GM19468 (cell line): Measurements from ENCODE around the gene HIPK1.

ENCODE experiments used
- ATAC-seq: cut with Tn5 transposase; IDR thresholded peaks from one replicate; pipeline ENCODE4 v1.9.1; 2021; ENCODE audit warnings: mild to moderate bottlenecking, moderate library complexity, moderate number of reproducible peaks; ENCODE audit not compliant: unreplicated experiment; ENCODE audit errors: extremely low read depth

Gene HIPK1

DNA sequence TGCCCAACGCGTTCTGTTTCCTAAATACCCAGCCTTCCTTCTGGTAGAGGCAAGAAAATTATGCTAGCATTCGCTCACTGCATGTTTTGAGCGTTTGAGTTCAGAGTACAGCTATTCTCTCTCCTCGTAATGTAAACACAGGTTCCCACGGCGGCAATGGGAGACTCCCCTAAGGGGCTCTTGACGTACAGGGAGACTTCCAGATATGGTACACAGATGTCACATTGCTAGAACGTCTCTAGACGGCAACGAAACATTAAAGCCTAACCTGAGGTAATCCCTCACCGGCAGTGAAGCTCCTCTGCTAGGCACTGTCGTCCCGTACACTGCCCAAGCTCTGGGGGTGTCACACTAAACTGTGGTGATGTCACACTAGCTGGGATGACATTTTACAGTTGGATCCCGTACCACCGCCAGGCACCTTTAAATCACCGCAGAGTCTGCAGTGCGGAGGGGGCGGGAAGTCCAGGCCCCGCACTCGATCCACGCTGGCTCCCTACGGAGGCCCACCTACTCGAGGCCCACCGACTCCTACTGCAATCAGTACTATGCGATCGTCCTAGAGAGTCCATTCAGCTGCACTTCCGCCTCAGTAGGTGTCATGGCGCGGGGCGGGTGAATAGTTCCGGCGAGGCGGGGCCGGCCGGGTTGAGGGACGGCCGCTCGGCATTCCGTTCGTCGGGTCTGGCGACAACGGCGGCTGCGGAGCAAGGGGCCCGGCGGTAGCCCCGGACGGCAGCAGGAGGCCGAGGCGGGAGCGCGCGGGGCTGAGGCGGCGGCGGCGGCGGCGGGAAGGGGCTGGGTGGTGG, at the start of gene HIPK1:
TSS of gene HIPK1 (plus strand) at position 384 of the 809 bp plus-strand sequence.
- peak; percentile 41 for ATAC-seq

DNA sequence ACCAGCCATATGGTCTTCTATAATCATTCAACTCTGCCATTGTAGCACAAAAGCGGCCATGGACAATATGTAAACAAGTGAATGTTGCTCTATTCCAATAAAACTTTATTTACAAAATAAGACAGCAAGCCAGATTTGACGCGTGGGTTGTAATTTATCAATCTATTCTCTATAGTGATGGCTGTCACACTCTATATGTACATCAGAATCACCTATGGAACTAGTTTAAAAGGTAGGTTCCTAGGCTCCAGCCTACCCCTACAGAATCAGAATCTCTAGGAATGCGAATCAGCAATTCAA, 49.4 kb upstream of the HIPK1 start:
- no peak for ATAC-seq

DNA sequence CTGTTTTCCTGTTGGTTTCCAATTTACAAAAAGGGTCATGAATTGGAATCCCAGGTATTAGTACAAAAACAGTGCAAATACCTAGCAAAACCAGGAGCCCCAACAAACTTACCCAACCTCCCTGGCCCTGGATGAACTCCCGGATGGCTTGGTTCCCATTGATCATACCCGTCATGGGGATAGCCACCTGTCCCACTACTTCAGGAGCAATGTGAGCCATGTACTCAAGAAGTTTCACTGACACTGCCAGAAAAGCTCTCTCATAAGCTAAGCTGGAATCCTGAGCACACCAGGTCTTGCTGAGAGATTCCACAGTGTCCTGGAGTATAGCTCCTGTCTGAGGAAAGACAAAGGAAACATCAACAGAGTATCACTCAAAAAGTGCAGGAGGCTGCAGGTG, 47.5 kb upstream of the HIPK1 start:
- no peak for ATAC-seq

DNA sequence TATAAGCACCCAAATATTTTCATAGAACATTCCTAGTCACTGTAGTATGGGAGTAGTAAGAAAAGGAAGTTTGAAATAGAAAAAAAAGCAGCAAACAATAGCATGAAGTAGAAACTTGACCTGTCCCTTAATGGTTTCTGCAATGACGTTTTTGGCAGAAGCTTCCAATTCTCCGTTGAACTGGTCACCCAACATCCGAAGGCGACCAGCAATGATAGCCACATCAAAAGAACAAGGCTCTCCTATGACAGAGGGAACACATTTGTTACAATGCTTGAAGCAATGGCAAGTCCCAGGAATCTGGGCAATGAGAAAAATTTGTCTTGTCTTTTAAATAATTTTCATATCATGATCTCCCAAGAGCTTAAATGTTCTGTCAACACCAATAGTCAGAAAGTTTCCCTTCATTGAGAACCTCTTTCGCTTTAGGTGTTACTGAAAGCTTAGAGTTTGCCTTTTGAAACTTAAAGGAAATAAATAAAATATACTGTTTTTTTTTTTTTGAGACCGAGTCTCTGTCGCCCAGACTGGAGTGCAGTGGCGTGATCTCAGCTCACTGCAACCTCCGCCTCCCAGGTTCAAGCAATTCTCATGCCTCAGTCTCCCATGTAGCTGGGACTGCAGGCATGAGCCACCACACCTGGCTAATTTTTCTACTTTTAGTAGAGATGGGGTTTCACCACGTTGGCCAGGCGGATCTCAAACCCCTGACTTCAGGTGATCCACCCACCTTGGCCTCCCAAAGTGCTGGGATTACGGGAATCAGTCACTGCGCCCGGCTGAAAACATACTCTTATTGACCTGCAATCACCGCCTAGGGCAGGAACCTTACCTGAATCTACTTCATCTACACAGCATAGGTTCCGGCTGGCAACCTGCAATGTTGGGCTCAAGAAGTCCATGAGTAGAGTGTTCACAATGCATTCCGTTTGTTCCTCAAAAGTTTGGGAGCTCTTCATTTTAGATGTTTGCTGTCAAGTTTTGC, 42.4 kb upstream of the HIPK1 start:
- no peak for ATAC-seq

DNA sequence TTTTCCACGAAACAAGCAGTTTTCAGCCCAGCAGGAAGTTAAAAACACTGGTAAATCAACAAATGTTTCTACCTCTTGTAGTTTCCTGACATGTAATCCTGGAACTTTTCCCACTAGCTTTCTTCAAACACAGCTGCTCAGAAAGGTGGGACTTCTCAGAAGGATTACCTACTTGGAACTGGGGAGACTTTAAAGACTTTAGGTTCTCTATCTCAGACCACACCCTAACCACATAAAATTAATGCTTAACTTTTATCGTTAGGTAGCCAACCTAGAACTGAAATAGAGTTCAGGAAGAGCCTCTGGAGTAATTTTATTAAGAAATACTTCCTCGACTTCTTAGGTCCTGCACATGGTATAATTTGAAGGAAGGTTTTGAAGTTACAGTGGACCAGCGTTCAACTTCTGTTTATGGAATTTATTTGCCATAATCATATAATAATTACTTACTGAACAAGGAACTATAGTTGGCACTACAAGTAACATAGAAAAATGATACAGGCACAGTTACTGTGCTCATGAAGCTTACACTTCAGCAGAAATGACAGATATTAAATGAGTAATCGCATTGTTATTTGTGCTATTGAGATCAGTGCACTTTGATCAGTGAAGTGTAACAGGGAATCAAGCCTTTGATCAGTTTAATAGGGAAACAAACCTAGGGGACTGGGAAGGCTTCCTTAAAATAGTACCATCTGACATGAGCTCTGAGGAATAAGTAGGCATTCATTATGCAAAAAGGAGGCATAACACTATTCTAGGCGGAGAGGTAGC, 41.5 kb upstream of the HIPK1 start, which contains the start of gene BCL2L15:
TSS of gene BCL2L15 (minus strand) at position 180 of the 774 bp plus-strand sequence. CDS start 206 bp downstream, outside the sequence.
- no peak for ATAC-seq

DNA sequence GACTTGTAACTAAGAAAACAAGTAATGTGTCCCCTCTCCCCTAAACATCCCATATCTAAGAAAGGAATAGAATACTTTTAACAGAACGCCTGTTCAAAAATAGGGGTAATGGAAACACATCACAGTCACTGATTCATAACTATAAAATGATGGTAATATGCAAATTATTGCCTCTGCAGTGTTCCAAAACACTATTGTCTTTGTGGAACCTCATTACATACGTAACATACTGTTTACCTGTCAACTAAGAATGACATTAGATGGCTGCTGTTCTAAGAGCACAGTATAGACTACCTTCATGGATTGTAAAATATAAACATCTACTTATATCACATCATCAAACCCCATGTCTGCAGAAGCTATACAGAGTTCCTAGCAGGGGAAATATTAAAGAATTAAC, 38.3 kb upstream of the HIPK1 start:
- ATAC-seq = no peak

DNA sequence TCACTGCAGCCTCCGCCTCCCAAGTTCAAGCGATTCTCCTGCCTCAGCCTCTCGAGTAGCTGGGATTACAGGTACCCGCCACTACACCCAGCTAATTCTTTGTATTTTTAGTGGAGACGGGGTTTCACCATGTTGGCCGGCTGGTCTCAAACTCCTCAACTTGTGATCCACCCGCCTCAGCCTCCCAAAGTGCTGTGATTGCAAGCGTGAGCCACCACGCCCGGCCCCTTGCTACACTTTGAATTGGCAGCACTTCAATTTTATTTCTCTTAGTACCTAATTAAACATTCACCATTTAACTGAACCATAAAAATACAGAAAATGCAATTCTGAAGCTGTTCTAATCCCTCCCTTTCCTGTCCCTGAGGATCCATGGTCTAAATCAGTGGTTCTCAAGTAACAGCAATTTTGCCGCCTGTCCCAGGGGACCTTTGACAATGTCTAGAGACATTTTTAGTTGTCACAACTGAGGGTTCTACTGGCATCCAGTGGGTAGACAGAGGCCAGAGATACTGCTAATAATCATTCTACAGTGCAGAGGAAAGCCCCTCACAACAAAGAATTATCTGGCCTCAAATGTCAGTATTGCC, 37.4 kb upstream of the HIPK1 start:
- no peak for ATAC-seq

DNA sequence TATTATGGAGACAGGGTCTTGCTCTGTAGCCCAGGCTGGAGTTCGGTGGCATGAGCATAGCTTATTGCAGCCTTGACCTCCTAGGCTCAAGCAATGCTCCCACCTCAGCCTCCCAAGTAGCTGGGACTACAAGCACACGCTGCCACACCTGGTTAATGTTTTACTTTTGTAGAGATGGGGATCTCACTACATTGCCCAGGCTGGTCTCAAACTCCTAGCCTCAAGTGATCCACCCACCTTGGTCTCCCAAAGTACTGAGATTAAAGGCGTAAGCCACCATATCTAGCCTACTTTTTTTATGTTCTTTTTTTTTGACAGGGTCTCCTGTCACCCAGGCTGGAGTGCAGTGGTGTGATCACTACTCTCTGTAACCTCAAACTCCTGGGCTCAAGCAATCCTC, 35.9 kb upstream of the HIPK1 start:
- ATAC-seq = no peak

DNA sequence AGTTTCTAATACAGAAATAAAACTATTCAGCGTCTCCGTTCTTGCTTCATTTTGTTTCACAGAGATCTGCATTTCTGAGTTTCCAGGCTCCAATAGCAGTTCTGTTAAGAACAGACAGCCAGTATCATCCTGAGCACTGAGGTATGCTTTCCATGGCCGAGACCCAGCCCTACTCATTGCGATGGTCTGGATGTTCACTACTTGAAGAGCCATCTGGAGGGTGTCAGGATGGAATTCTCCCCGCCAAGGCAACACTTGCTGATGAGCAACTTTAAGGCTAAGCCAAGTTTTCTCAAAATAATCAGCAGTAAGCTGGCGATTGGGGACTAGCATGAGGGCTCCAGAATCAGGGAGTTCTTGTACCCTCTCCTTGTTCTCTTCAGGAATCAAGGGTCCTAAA, 34.0 kb upstream of the HIPK1 start:
- ATAC-seq = no peak

DNA sequence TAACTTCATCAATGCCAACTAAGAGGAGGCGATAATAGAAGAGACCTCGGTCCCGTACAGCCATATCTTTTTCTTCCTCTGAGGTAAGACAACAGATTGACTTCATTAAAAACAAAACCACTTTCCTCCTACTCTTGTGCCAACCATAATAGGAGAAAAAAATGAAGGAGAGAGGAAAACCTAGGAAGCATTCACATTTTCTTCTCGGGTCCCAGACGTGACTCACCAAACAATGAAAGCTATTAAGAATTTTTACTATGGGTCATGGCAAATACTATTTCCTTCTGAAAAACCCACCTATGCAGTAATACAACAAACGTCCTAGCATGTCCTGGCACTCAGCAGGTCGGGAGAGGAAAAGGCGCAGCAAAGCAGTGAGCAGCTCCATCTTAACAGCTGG, 33.2 kb upstream of the HIPK1 start:
- no peak for ATAC-seq

DNA sequence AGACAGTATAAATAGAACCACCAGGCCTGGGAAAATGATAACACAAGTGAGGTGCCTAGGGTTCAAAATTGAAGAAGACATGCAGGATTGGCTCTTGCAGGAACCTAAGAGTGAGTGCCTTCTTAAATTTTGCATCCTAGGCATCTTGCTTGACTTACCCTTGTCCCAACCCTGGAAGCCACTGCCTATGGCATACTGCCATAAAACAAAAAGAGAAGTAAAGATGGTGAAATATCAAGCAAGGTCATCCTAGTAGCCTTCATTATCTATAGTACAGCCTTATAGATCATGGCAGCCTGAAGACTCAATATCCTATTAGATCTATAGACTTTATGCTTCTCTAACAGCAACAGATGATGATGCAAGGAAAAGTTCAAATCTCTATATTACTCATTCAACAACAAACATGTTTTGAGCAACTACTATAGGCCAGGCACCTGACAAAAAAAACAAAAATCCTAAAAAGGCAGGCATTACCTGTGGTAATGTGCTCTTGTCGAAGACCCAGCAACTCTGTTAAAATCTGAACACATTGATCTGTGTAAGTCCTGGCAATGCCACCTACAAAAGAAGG, 30.8 kb upstream of the HIPK1 start:
- ATAC-seq = no peak

DNA sequence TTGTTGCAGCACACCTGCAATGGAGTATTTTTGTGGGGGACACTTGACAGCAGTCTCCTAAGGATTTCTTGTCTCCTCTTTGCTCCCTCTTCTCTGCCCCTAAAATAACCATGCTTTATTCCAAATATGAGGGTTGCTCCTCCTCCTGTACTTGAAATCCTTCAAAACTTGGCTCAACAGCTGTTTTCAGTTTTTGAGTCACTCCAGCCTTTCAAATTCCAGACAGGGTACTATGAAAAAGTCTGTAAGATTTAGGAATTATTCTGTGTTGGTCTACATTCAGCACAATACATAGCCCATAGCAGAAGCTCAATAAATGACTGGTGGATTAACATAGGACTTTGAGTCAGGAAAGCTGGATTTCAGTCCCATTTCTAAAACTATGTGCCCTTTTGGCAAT, 30.0 kb upstream of the HIPK1 start:
- no peak for ATAC-seq

DNA sequence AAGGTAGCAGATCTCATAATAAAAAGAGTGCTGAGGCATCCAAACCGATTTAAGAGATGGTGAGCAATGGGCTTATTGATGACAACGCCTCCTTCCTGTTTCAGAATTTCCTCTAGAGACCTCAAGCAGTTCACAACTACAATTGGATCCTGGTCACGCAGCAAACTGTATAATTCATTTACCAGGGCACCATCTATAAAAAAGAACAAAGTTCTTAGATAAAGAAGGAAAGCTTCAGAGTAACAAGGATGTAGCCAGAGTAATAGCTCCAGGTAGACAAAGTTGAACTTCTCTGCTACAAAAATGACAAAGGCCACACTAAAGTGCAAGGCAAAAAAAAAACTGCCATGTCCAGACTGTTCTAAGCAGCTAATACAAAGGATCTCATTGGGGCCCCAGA, 27.9 kb upstream of the HIPK1 start:
- no peak for ATAC-seq

DNA sequence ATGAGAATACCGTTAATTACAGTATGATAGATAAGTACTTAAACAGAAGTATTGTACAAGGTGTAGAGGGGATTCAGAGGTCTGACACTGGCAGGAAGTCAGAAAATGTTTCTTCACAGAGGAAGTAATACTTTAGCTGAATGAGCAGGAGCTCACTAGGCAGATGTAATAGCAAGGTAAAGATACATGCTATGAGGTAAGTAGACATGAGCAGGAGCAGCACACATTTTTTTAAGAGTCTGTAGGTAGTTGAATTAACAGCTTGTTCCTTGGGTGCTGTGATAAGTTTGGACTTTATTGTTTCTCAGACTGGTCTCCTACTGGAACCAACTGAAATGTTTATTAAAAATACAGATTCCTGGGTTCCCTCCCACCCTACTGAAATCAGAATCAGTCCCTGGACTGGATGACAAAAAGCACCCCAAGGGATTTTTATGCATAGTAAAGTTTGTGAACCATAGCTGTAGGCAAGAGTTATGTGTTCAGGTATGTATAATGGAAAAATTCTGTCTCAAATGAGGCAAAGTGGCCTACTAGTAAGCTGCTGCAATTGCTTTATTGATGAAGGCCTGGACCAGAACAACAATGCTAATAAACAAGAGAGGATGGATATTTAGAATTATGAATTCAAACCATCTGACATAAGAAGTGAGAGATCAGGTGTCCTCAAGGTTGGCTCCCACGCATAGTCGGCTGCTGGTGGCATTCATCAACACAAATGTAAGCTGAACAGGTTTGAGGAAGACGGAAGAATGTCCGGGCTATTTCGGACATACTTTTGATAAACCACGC, 25.4 kb upstream of the HIPK1 start:
- ATAC-seq = no peak

DNA sequence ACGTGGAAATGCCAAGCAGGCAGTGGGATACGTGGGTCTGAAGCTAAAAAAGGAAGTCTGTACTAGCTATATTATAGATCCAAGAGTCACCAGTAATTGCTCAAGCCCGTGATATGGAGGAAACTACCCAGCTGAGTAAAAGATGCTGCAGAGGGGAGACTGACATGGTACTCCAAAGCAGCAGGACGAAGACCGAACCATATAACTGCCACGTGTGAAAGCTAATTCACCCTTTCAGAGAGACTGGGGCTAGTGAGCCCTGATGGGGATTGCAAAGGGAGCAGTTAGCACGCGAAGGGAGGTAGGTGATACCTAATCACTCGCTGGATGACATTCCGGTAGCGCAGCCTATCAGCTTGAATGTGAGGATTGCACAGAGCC, 24.8 kb upstream of the HIPK1 start:
- peak; percentile 16 for ATAC-seq

DNA sequence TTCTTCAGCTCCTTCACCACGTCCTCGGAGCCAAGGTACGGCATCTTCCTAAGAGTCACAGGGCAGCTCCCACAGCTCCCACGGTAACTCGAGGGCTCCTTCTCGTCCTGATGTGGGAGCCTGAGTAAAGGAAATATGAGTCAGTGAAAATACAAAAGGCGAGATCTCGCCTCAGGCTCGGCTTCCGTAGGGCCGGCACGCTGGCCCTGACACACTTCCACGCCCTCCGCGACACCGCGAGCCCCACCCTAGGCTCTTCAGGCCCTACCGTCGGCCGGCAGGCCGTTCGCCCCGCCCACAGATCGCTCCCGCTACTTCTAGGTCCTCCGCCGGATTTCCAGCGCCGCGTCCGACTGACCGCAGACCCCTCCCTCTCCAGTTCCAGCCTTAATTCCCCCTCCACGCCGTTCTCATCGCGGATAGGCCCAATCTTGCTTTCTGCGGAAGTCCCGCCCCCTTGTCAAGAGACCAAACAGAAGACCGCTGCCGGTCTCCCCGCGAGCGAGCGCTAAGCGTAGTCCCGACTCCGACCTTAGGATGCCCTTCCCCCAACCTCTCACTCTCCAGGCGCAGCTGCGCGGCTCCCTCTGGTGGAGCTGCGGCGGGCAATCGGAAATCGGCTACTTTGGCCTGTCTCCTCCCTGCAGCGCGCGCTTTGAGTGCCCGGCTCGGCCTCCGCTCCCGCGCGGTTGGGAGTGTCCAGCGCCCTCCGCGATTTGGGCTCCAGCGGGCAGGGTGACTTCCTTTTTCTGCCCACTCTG, 24.3 kb upstream of the HIPK1 start, which contains the start of the genes AP4B1 and DCLRE1B:
TSS of gene AP4B1 (minus strand) at position 126 of the 761 bp plus-strand sequence. CDS start at position 44, 82 bp downstream.
TSS of gene DCLRE1B (plus strand) at position 653 of the 761 bp plus-strand sequence. CDS start 261 bp downstream, outside the sequence.
- ATAC-seq = peak; percentile 77

DNA sequence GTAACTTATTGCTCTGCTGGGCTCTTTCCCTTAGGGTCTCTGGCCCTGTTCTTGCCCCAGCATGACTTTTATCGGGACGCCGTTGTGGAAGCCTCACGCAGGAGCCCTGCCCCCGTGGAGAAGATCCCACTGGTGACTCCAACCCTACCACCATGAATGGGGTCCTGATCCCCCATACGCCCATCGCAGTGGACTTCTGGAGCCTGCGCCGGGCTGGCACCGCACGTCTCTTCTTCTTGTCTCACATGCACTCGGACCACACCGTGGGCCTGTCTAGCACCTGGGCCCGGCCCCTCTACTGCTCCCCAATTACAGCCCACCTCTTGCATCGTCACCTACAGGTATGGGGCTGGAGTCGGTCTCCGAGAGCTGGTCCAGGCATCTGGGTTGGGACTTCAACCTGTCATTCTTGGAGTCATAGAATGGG, 23.7 kb upstream of the HIPK1 start:
- no peak for ATAC-seq
